Subcutaneous adipose tissue (tissue), 4 donors: ENCODE data around the gene CCDC33. TPM values are rescaled to one million over a fixed set of nuclear protein-coding genes. Genes with fewer than 3 reads are reported as not detected.

ENCODE experiments used
- CTCF ChIP-seq: fragments of 450-650 bp; IDR thresholded peaks from one replicate; pipeline ENCODE4 v1.5.1; 2016; ENCODE audit warnings: low read depth, mild to moderate bottlenecking, control low read depth, antibody characterized with exemption, moderate library complexity
- total RNA-seq, 4 donors: library from RNA; depleted of rRNA; stranded (reverse); fragments of >200 nt; gene quantifications; one replicate each; pipeline ENCODE4 v1.1.0, GENCODE V29; 2016

Gene CCDC33
- total RNA-seq, 4 donors from 2014 or later: not detected

- TF ChIP-seq CTCF: no peak
Measured at GRCh38 chr15:74333093-74333492, 97.0 kb downstream of the CCDC33 start.

DNA sequence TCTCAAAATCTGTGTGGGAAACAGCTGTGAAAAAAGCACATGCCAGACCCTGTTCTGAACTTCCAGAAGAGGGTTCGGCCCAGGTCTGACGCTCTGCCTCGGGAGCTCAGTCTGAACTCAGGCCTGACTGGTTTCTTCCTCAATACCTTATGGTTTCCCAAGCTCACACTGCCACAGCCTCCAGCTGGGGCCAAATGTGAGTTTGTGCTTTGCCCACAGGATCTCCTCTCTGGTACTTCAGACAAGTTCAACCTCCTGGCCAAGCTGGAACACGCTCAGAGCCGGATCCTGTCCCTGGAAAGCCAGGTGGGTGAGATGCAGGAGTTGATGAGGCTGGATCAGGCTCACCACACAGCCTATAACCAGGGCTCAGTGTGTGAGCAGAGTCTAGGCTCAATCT lies 97.5 kb downstream of the CCDC33 start:
- no peak for TF ChIP-seq CTCF

- TF ChIP-seq CTCF: no peak
Measured at GRCh38 chr15:74334127-74334526, 98.0 kb downstream of the CCDC33 start.

- TF ChIP-seq CTCF: no peak
Measured at GRCh38 chr15:74335396-74335795, 99.3 kb downstream of the CCDC33 start.

DNA sequence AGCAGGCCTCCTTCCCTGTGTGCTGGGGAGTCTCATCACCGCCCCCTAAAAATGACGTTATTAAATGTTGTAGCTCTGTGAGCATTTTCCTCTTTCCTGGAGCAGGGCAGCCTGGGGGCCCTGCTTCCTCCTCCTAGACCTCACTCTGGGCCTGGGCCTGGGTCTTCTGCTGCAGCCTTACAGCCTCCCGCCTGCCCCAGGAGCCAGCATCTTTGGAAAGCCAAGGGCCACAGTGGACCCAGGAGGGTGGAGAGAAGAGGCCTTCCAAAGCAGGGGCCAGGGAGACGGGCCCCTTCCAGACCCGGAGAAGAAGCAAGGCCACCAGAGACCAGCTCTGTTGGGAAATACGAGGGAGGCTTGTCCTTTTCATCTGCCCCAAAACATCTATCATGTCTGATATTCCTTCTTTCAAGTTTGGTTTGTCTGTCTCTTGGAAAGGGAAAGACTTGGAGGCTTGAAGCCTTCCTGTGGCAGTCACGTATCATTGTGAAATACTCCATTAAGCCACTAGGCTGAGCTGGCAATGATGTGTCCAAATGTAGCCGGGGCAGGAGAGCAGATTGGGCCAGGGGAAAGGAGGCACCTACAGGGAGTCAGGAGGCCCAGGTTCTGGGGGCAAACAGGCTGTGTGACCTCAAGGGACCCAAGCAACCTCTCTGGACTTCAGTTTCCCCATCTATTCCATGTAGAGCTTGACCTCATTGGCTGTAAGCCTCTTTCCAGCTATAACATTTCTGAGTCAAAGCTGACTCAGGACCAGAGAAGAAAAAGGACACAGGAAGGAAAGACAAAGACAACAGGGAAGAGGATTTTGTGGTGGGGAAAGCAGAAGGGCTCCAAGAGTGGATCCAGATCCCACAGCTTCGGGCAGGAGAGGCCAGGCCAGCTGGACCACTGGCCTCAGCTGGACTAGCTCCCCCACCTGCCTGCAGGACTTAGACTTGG lies 100.2 kb downstream of the CCDC33 start:
- no peak for TF ChIP-seq CTCF

DNA sequence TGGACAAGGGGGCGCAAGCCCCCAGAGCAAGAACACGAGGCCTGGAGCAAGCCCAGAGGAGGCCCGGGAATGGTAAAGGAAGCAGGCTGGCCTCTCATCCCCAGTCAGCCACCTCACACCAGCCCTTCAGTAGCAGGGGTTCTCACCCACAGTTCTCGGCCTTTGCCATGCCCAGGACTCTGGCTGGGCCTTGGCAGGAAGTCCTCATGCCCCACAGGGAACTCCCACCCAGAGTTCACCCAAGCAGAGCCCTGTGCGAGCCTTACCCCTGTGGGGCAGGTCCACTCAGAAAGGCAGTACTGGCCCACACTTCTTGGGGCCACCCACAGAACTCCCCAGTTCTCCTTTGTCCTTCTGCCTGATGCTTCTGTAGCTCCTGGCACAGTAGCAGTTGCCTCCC lies 101.0 kb downstream of the CCDC33 start:
- no peak for TF ChIP-seq CTCF

- TF ChIP-seq CTCF: no peak
Measured at GRCh38 chr15:74337607-74338211, 101.6 kb downstream of the CCDC33 start.
